Spleen (tissue), 11 donors: ENCODE data around the gene FOXF2. TPM values are rescaled to one million over a fixed set of nuclear protein-coding genes. Genes with fewer than 3 reads are reported as not detected.
"Not testable (repeated sequence)": the region's sequence is repeated elsewhere in the genome, so short reads cannot be mapped to it uniquely, and the experiment has no call there.

Experiments used
- DNase-seq: peaks from one replicate; pipeline ENCODE4 v3.0.0-alpha.2; 2020
- H3K27ac ChIP-seq, 8 donors: fragments of 200-600 bp; sonication (generic) in 7 of 8; 1 replicate in 4 of 8; 2 replicates in 4 of 8; pipeline versions ENCODE4 v1.5.0 to v1.8.0; 2016 to 2021; ENCODE audit warnings: inconsistent platforms in 4 of 8, mild to moderate bottlenecking in 4 of 8, moderate library complexity in 1 of 8
- H3K27me3 ChIP-seq, 7 donors: fragments of 200-600 bp; sonication (generic) in 6 of 7; replicated peaks in 1 of 7; 1 replicate in 4 of 7; 2 replicates in 3 of 7; pipeline versions ENCODE4 v1.5.0 to v1.8.0; 2016 to 2021; ENCODE audit warnings: inconsistent platforms in 3 of 7, mild to moderate bottlenecking in 1 of 7
- H3K36me3 ChIP-seq, 6 donors: fragments of 200-600 bp; sonication (generic) in 5 of 6; 1 replicate in 4 of 6; 2 replicates in 2 of 6; pipeline versions ENCODE4 v1.5.0 to v1.8.0; 2016 to 2021; ENCODE audit warnings: inconsistent platforms in 2 of 6
- H3K4me1 ChIP-seq, 6 donors: fragments of 200-600 bp; sonication (generic) in 5 of 6; 1 replicate in 3 of 6; 2 replicates in 3 of 6; pipeline versions ENCODE4 v1.5.0 to v1.8.0; 2016 to 2021; ENCODE audit warnings: inconsistent platforms in 3 of 6
- H3K4me3 ChIP-seq, 8 donors: fragments of 200-600 bp; sonication (generic) in 7 of 8; 1 replicate in 4 of 8; 2 replicates in 4 of 8; pipeline versions ENCODE4 v1.5.0 to v1.8.0; 2016 to 2021; ENCODE audit warnings: inconsistent platforms in 4 of 8, mild to moderate bottlenecking in 4 of 8, moderate library complexity in 2 of 8
- H3K9me3 ChIP-seq, 8 donors: fragments of 200-600 bp; sonication (generic) in 7 of 8; 1 replicate in 4 of 8; 2 replicates in 4 of 8; pipeline versions ENCODE4 v1.5.0 to v1.8.0; 2016 to 2021; ENCODE audit warnings: inconsistent platforms in 4 of 8
- POLR2A ChIP-seq, 3 donors: fragments of 450-650 bp; IDR thresholded peaks; one replicate each; pipeline ENCODE4 v1.5.1; 2017; ENCODE audit warnings: antibody characterized with exemption in 3 of 3, mild to moderate bottlenecking in 1 of 3
- POLR2AphosphoS5 ChIP-seq, 3 donors: sonication (generic); formaldehyde crosslinking; IDR thresholded peaks; one replicate each; pipeline ENCODE4 v1.5.1; 2017; ENCODE audit warnings: antibody characterized with exemption in 3 of 3
- WGBS, 5 donors: extraction: QIAGEN DNeasy Blood & Tissue Kit in 3 of 5; methylation state at CpG; one replicate each; pipeline versions ENCODE4 v1.1.5 to v1.1.7; 2013 to 2018; 5-methylcytosine and 5-hydroxymethylcytosine counted together
- intact Hi-C: fragments of 100-400 bp; cut with DNase I; formaldehyde crosslinking; loops from one replicate; pipeline ENCODE4 v1.15.0; 2023; ENCODE audit warnings: low total_unique reads
- polyA plus RNA-seq, 3 donors: library from polyadenylated mRNA; stranded (reverse); fragments of 200-250 nt; gene quantifications; one replicate each; pipeline ENCODE4 v1.2.1, GENCODE V29; 2013
- total RNA-seq, 7 donors: library from RNA; depleted of rRNA in 3 of 7; stranded (reverse); fragments of >200 nt in 3 of 7; fragmentation: NEBNext Ultra II Directional in 4 of 7; extraction: Animal tissue kit (Norgen Biotek cat#: 25700) in 4 of 7; gene quantifications; one replicate each; pipeline versions ENCODE4 v1.1.0 to v1.2.1, GENCODE V29; 2016 to 2021
- TF ChIP-seq, protein P1 (sequence below), 11 experiments: fragments of 200-600 bp in 7 of 11; fragments of 450-650 bp in 4 of 11; sonication (generic) in 4 of 11; IDR thresholded peaks in 8 of 11; conservative IDR thresholded peaks in 3 of 11; 1 replicate in 7 of 11; 2 replicates in 4 of 11; pipeline versions ENCODE4 v1.4.0 to v1.8.0; 2016 to 2021; ENCODE audit warnings: antibody characterized with exemption in 11 of 11, inconsistent platforms in 4 of 11, mild to moderate bottlenecking in 1 of 11
- donor health status: healthy with polysubstance abuse.
- donor health status: DM: no; HTN: no; CAD: no; lungs with moderate emphysema.
- donor health status: DM: no; HTN: no; CAD: no.
- donor health status: Bipolar disorder and iron deficiency.
- donor health status: healthy.
- donor health status: DM: no; HTN: no; CAD: no.
- donor health status: DM: yes; HTN: yes; CAD: no.

The FOXF2 gene
- total and polyA plus RNA-seq, 10 donors = not detected

DNA sequence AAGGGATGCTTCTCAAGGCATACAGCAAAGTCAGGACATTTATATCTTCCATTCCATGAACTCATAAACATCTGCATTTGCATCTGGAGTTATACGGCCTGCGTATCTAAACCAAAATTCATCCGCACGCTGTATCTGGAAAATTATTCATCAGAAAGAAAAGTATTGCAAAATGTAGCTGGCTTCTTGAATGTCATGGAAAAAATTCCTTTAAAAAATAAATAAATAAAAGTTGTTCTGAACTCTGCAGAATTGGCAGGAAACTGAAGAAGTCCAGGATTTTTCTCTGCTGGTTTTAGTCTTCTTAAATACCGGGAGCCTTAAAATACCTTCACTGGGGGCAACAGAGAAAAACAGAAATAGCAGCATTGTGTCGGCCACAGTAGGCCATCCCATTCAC, 23.7 kb upstream of the FOXF2 start:
- intact Hi-C loops = no loop called here
- TF ChIP-seq POLR2A (IDR thresholded peaks at IDR 0.05) = no peak
- TF ChIP-seq POLR2AphosphoS5 (IDR thresholded peaks at IDR 0.05) = no peak
- TF ChIP-seq, protein P1, sequence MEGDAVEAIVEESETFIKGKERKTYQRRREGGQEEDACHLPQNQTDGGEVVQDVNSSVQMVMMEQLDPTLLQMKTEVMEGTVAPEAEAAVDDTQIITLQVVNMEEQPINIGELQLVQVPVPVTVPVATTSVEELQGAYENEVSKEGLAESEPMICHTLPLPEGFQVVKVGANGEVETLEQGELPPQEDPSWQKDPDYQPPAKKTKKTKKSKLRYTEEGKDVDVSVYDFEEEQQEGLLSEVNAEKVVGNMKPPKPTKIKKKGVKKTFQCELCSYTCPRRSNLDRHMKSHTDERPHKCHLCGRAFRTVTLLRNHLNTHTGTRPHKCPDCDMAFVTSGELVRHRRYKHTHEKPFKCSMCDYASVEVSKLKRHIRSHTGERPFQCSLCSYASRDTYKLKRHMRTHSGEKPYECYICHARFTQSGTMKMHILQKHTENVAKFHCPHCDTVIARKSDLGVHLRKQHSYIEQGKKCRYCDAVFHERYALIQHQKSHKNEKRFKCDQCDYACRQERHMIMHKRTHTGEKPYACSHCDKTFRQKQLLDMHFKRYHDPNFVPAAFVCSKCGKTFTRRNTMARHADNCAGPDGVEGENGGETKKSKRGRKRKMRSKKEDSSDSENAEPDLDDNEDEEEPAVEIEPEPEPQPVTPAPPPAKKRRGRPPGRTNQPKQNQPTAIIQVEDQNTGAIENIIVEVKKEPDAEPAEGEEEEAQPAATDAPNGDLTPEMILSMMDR (IDR thresholded peaks at IDR 0.05 in 8 of 11, conservative IDR thresholded peaks at IDR 0.05 in 3 of 11) = no peak
- no peaks in the 10 kb centered on the region for H3K4me1 ChIP-seq

DNA sequence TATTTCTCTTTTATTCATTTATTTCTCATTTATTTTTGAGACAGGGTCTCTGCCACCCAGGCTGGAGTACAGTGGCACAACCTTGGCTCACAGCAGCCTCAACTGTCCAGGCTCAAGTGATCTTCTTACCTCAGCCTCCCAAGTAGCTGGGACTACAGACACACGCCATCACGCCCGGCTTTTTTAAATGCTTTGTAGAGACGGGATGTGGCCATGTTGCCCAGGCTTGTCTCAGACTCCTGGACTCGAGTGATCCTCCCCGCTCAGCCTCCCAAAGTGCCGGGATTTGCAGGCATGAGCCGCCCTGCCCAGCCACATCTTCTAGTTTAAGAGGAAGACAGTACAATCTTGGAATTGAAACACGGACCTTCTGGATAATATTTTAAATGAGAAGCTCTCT, 21.6 kb upstream of the FOXF2 start:
- Histone ChIP-seq H3K36me3 (no peaks in the 10 kb centered on the region), H3K27me3 (peaks cover 0 to 77% (median 5%) of the 10 kb centered on the region in 7 donors), H3K4me1 (no peaks in the 10 kb centered on the region), H3K27ac (no peak overlapping the region), H3K9me3 (peaks cover 0 to 28% (median 8%) of the 10 kb centered on the region in 8 donors), H3K4me3 (no peak overlapping the region)
- 90 to 94% (median 92%) methylated on average over 9 of the region's 9 CpGs for WGBS, 5 donors
- intact Hi-C loops = no loop called here
- TF ChIP-seq, protein P1 (IDR thresholded peaks at IDR 0.05 in 8 of 11, conservative IDR thresholded peaks at IDR 0.05 in 3 of 11) = no peak
- DNase-seq = no peak

More for the DNA sequence above, 23.7 kb upstream of the FOXF2 start:
- DNase-seq = no peak
- 75 to 85% (median 78%) methylated on average over 6 of the region's 6 CpGs for WGBS, 5 donors
- Histone ChIP-seq H3K36me3 (no peaks in the 10 kb centered on the region), H3K27me3 (peaks cover 0 to 81% (median 5%) of the 10 kb centered on the region in 7 donors), H3K4me3 (no peak overlapping the region), H3K27ac (no peak overlapping the region), H3K9me3 (peaks cover 0 to 16% (median 6%) of the 10 kb centered on the region in 8 donors)

DNA sequence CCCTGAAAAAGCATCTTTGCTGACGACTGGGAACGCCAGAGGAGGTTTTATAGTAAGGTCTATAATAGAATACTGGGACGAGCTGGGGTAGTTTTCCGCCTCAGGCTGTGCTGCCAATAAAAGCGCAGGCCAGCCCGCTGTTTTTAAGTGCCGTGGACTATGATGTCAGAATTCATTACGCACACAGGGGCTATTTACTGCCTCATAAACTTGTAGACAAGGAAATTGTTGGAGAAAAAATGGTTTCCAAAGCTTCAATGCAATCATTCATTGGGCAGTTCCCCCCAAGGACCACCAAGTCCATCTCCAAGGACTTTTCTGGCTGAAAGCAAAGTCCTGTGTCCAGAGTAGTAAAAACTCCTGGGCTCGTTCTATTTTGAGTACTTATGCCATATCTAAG, 20.4 kb upstream of the FOXF2 start:
- DNase-seq = no peak
- TF ChIP-seq POLR2AphosphoS5 (IDR thresholded peaks at IDR 0.05) = no peak
- TF ChIP-seq, protein P1 (IDR thresholded peaks at IDR 0.05 in 8 of 11, conservative IDR thresholded peaks at IDR 0.05 in 3 of 11) = no peak
- no peak for TF ChIP-seq POLR2A (IDR thresholded peaks at IDR 0.05)
- peaks cover 0 to 34% (median 8%) of the 10 kb centered on the region in 8 donors for H3K9me3 ChIP-seq
- no peaks in the 10 kb centered on the region for H3K36me3 ChIP-seq
- peaks cover 0 to 81% (median 9%) of the 10 kb centered on the region in 7 donors for H3K27me3 ChIP-seq
- 75 to 90% (median 83%) methylated on average over 9 of the region's 9 CpGs for WGBS, 5 donors
- no peaks in the 10 kb centered on the region for H3K4me1 ChIP-seq
- intact Hi-C loops = no loop called here
- H3K4me3 ChIP-seq = no peak overlapping the region
- no peak overlapping the region for H3K27ac ChIP-seq

DNA sequence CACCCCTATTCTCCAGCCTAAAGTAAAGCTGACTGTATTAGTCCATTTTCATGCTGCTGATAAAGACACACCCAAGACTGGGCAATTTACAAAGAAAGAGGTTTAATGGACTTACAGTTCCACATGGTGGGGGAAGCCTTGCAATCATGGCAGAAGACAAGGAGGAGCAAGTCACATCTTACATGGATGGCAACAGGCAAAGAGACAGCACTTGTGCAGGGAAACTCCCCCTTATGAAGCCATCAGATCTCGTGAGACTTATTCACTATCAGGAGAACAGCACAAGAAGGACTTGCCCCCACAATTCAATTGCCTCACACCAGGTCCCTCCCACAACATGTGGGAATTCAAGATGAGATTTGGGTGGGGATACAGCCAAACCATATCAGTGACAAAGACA, 19.7 kb upstream of the FOXF2 start:
- DNase-seq, H3K36me3 ChIP-seq, H3K4me1 ChIP-seq, intact Hi-C loops, H3K27ac ChIP-seq, H3K4me3 ChIP-seq: not testable (repeated sequence)
- Histone ChIP-seq H3K27me3 (peaks cover 0 to 81% (median 17%) of the 10 kb centered on the region in 7 donors), H3K9me3 (peaks cover 0 to 34% (median 8%) of the 10 kb centered on the region in 8 donors)
- WGBS, 5 donors = 52 to 86% (median 69%) methylated on average over 1 of the region's 1 CpG

DNA sequence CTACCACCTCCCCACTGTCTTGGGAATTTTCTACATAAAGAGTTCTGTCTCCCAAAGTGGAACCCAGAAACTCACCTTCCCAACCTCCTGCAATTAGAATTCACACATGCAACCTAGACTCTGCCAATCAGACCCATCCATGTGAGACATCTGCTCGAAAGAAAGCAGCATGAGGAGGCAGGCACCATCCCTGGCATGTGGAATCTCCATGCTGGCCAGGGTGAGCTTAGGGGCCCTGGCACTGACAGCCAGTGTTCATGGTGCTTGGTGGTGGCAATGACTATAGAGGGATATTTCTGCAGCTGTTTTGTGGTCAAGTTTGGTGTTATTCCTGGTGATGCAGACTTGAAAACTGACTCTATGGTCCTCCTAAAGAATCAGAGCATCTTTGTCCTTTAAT, 17.4 kb upstream of the FOXF2 start:
- Histone ChIP-seq H3K27ac (no peak overlapping the region), H3K4me1 (no peaks in the 10 kb centered on the region), H3K9me3 (peaks cover 0 to 34% (median 8%) of the 10 kb centered on the region in 8 donors), H3K4me3 (no peak overlapping the region), H3K36me3 (no peaks in the 10 kb centered on the region), H3K27me3 (peaks cover 0 to 87% (median 38%) of the 10 kb centered on the region in 7 donors)
- TF ChIP-seq, protein P1 (IDR thresholded peaks at IDR 0.05 in 8 of 11, conservative IDR thresholded peaks at IDR 0.05 in 3 of 11) = no peak
- no peak for TF ChIP-seq POLR2AphosphoS5 (IDR thresholded peaks at IDR 0.05)
- no peak for TF ChIP-seq POLR2A (IDR thresholded peaks at IDR 0.05)
- intact Hi-C loops = no loop called here
- WGBS, 5 donors = 57 to 78% (median 63%) methylated on average over 1 of the region's 1 CpG
- DNase-seq = no peak
